K562 (cell line): ENCODE results near the gene ADORA2A. TPM values are rescaled to one million over a fixed set of nuclear protein-coding genes. Genes with fewer than 3 reads are reported as not detected.

ENCODE experiments used
- ATAC-seq: fragments of 200-7000 bp; cut with Tn5 transposase; 3 replicates; pipeline ENCODE4 v1.9.1; 2020; ENCODE audit warnings: moderate library complexity
- BruUV-seq: library from RNA; stranded (reverse); fragments of 400-500 nt; replicated peaks from 2 replicates; lab custom pipeline; 2021; lab: Mats Ljungman, UMichigan
- CTCF ChIA-PET: fragments of 300-600 bp; formaldehyde crosslinking; extraction: SDS; loops from one replicate; lab custom pipeline; 2021; ENCODE audit warnings: low intra/inter-chr PET ratio; lab: Yijun Ruan, JAX
- POLR2A ChIA-PET: fragments of 300-600, 350-650 bp; sonication (Branson Sonifier 250); formaldehyde crosslinking; extraction: SDS; loops from one replicate; lab custom pipeline; 2021; ENCODE audit warnings: antibody characterized with exemption, inconsistent platforms; lab: Yijun Ruan, JAX
- DNase-seq, 4 experiments: peaks; one replicate each; pipeline versions ENCODE4 v3.0.0 to v3.0.0-alpha.2; 2011 to 2018; ENCODE audit warnings: low spot score in 3 of 4, mixed read lengths in 3 of 4; ENCODE audit errors: extremely low read depth in 1 of 4
- FAIRE-seq: peaks from 2 replicates; lab custom pipeline; 2011; peaks lifted over from hg19 to GRCh38; lab: Jason Lieb, UNC
- H2AFZ ChIP-seq: 2 replicates; pipeline ENCODE4 v1.6.0; 2011; ENCODE audit warnings: low read depth, low read length, control low read depth, inconsistent platforms
- H3K27ac ChIP-seq: fragments of 200-600 bp; 3 replicates; pipeline ENCODE4 v1.8.0; 2011; ENCODE audit warnings: low read depth, mild to moderate bottlenecking, control low read depth, inconsistent platforms, low read length, moderate library complexity, mixed read lengths; ENCODE audit errors: extremely low read depth
- H3K27me3 ChIP-seq, 2 experiments: fragments of 300-600 bp in 1 of 2; 2 replicates in 1 of 2; 3 replicates in 1 of 2; pipeline versions ENCODE4 v1.6.0 to v1.8.0; 2011; ENCODE audit warnings: inconsistent platforms in 2 of 2, low read length in 2 of 2, mild to moderate bottlenecking in 1 of 2, mixed read lengths in 1 of 2, moderate library complexity in 1 of 2; ENCODE audit not compliant: control insufficient read depth in 2 of 2, insufficient read depth in 2 of 2
- H3K36me3 ChIP-seq: fragments of 300-600 bp; 3 replicates; pipeline ENCODE4 v1.8.0; 2011; ENCODE audit warnings: mild to moderate bottlenecking, low read length, inconsistent platforms; ENCODE audit not compliant: control insufficient read depth, insufficient read depth
- H3K4me1 ChIP-seq, 2 experiments: fragments of 200-600 bp in 1 of 2; replicated peaks in 1 of 2; 2 replicates in 1 of 2; 3 replicates in 1 of 2; pipeline versions ENCODE4 v1.5.1 to v1.8.0; 2011; ENCODE audit warnings: inconsistent platforms in 2 of 2, low read length in 2 of 2, mild to moderate bottlenecking in 1 of 2, mixed read lengths in 1 of 2, moderate library complexity in 1 of 2; ENCODE audit not compliant: control insufficient read depth in 2 of 2, insufficient read depth in 2 of 2
- H3K4me2 ChIP-seq: 2 replicates; pipeline ENCODE4 v1.6.1; 2011; ENCODE audit warnings: low read length, control low read depth, inconsistent platforms, mixed read lengths; ENCODE audit not compliant: insufficient read depth
- H3K4me3 ChIP-seq: fragments of 200-600 bp; sonication (generic), shearing (Covaris generic); 2 replicates; pipeline ENCODE4 v1.5.1; 2016; ENCODE audit warnings: control low read depth, inconsistent platforms
- H3K79me2 ChIP-seq: fragments of 200-600 bp; 3 replicates; pipeline ENCODE4 v1.8.0; 2011; ENCODE audit warnings: low read length, inconsistent platforms; ENCODE audit not compliant: control insufficient read depth, insufficient read depth
- H3K9ac ChIP-seq, 2 experiments: 2 replicates each; pipeline versions ENCODE4 v1.6.0 to v1.6.1; 2011; ENCODE audit warnings: low read depth in 2 of 2, low read length in 2 of 2, control low read depth in 1 of 2, inconsistent platforms in 1 of 2, mild to moderate bottlenecking in 1 of 2, mixed read lengths in 1 of 2; ENCODE audit not compliant: insufficient read depth in 1 of 2
- H3K9me1 ChIP-seq: one replicate; pipeline ENCODE4 v1.6.0; 2011; ENCODE audit warnings: inconsistent platforms, mild to moderate bottlenecking, low read length, moderate library complexity; ENCODE audit not compliant: control insufficient read depth, insufficient read depth
- H3K9me3 ChIP-seq: replicated peaks from 2 replicates; pipeline ENCODE4 v1.5.1; 2011; ENCODE audit warnings: low read depth, low read length, inconsistent platforms; ENCODE audit not compliant: control insufficient read depth, insufficient read depth
- H4K20me1 ChIP-seq: replicated peaks from 2 replicates; pipeline ENCODE4 v1.6.1; 2011; ENCODE audit warnings: low read length, inconsistent platforms, mixed read lengths; ENCODE audit not compliant: control insufficient read depth, insufficient read depth
- CCAR2 ChIP-seq: fragments of 200-400 bp; formaldehyde crosslinking; IDR thresholded peaks from 2 replicates; pipeline ENCODE4 v1.6.1; 2017; ENCODE audit warnings: mild to moderate bottlenecking, low read depth, low read length
- DMBX1 ChIP-seq: fragments of 250-450 bp; sonication (Bioruptor Pico); IDR thresholded peaks from 2 replicates; pipeline ENCODE4 v1.8.0; 2022; ENCODE audit warnings: inconsistent platforms, mild to moderate bottlenecking, moderate library complexity, borderline replicate concordance
- ELF2 ChIP-seq: fragments of 250-450 bp; sonication (Bioruptor Pico); IDR thresholded peaks from 2 replicates; pipeline ENCODE4 v1.5.0; 2021; ENCODE audit warnings: mild to moderate bottlenecking
- GABPB1 ChIP-seq: sonication (generic); formaldehyde crosslinking; IDR thresholded peaks from 2 replicates; pipeline ENCODE4 v1.8.0; 2022; ENCODE audit warnings: mild to moderate bottlenecking, missing genetic modification reagents
- HMGXB4 ChIP-seq: sonication (generic); formaldehyde crosslinking; IDR thresholded peaks from 2 replicates; pipeline ENCODE4 v1.8.1; 2023; ENCODE audit warnings: mild to moderate bottlenecking, missing genetic modification reagents
- MAZ ChIP-seq, 2 experiments: fragments of 450-650 bp in 1 of 2; sonication (generic) in 1 of 2; formaldehyde crosslinking; IDR thresholded peaks in 1 of 2; conservative IDR thresholded peaks in 1 of 2; 2 replicates each; pipeline versions ENCODE4 v1.4.0 to v1.5.0; 2020; ENCODE audit warnings: mild to moderate bottlenecking in 1 of 2, missing genetic modification reagents in 1 of 2
- NEUROD1 ChIP-seq: fragments of 150-350 bp; IDR thresholded peaks from 2 replicates; pipeline ENCODE4 v1.6.1; 2014; ENCODE audit warnings: borderline replicate concordance, low read length, low read depth; ENCODE audit not compliant: partially characterized antibody
- PRMT5 ChIP-seq: sonication (generic); formaldehyde crosslinking; IDR thresholded peaks from 2 replicates; pipeline ENCODE4 v1.5.0; 2020; ENCODE audit warnings: missing genetic modification reagents
- RBM25 ChIP-seq: fragments of 200-400 bp; formaldehyde crosslinking; IDR thresholded peaks from 2 replicates; pipeline ENCODE4 v1.6.1; 2018; ENCODE audit warnings: low read length, low read depth, moderate library complexity; ENCODE audit not compliant: severe bottlenecking
- WGBS: fragments of 100-300 bp; shearing (Covaris generic); methylation state at CpG from one replicate; pipeline ENCODE4 v1.1.6; 2016; ENCODE audit warnings: low coverage, mixed read lengths; ENCODE audit not compliant: insufficient coverage; ENCODE audit errors: missing lambda C conversion rate; 5-methylcytosine and 5-hydroxymethylcytosine counted together
- in situ Hi-C: fragments of 300-500 bp; cut with MboI; formaldehyde crosslinking; loops from 4 replicates; pipeline ENCODE4 v1.15.0; 2018; ENCODE audit warnings: inconsistent platforms, mixed read lengths
- intact Hi-C: fragments of 100-400 bp; cut with micrococcal nuclease; formaldehyde crosslinking; loops from 2 replicates; pipeline ENCODE4 v1.14.2; 2022
- polyA plus RNA-seq, 8 experiments: library from polyadenylated mRNA; depleted of rRNA in 4 of 8; stranded (reverse) in 5 of 8; unstranded in 3 of 8; fragments of >200 nt; fragmentation: Nextera tagmentation in 2 of 8; fragmentation: Illumina TruSeq in 1 of 8; extraction: Ambion mirVana in 2 of 8; extraction: Trizol in 1 of 8; gene quantifications; 2 replicates each; pipeline versions ENCODE4 v1.2.1 to v1.2.3, GENCODE V29; 2011 to 2014; ENCODE audit warnings: inconsistent platforms in 1 of 8, missing spikeins in 1 of 8
- total RNA-seq, 7 experiments: library from RNA; depleted of rRNA in 6 of 7; stranded (reverse); fragments of >200 nt in 6 of 7; fragmentation: Illumina TruSeq in 2 of 7; extraction: Trizol in 2 of 7; gene quantifications; 2 replicates each; pipeline versions ENCODE4 v1.2.1 to v1.2.3, GENCODE V29; 2011 to 2021; ENCODE audit warnings: low replicate concordance in 1 of 7
- TF ChIP-seq, protein P1 (sequence below): sonication (generic); formaldehyde crosslinking; IDR thresholded peaks from 2 replicates; pipeline ENCODE4 v1.8.1; 2023; ENCODE audit warnings: mild to moderate bottlenecking, missing genetic modification reagents
- TF ChIP-seq, protein P2 (sequence below): fragments of 250-450 bp; sonication (Bioruptor Pico); IDR thresholded peaks from 2 replicates; pipeline ENCODE4 v1.8.0; 2021; ENCODE audit warnings: mild to moderate bottlenecking, moderate library complexity

Gene ADORA2A
- total and polyA plus RNA-seq, 9 of the 15 experiments (the other 6 are each of a cell fraction or from before 2014, with no cell fraction given) = 0.15 to 2.1 (median 0.66) TPM; not detected in 2

- no peak for TF ChIP-seq HMGXB4 (CRISPR knock-in tag)
- no peak for TF ChIP-seq GABPB1
- TF ChIP-seq NEUROD1 = no peak
- TF ChIP-seq, protein P1, sequence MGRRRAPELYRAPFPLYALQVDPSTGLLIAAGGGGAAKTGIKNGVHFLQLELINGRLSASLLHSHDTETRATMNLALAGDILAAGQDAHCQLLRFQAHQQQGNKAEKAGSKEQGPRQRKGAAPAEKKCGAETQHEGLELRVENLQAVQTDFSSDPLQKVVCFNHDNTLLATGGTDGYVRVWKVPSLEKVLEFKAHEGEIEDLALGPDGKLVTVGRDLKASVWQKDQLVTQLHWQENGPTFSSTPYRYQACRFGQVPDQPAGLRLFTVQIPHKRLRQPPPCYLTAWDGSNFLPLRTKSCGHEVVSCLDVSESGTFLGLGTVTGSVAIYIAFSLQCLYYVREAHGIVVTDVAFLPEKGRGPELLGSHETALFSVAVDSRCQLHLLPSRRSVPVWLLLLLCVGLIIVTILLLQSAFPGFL = no peak
- TF ChIP-seq DMBX1 = no peak
- no peak for TF ChIP-seq CCAR2
These were observed 20.1 kb upstream of the ADORA2A start (continued) for GRCh38 chr22:24407278-24407665.

DNA sequence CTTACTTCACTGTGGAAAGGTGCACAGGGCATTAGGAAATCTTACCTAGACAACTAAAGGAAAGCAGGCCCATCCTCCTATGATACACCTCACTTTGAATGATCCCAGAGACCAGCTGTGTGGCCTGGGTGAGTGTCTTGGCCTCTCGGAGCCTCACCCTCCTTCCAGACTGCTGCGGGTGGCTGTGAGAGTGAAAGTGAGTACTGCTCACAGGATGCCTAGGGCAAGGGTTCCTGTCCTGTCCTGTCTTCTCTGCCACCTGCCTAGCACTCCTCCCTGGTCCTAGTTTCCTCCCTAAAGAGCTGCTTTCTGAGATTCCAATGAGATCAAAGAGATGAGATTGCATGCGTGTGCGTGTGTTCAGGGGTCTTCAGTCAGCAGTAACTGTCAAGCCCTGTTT is 19.5 kb upstream of the ADORA2A start:
- H2AFZ ChIP-seq = no peak overlapping the region
- BruUV-seq = no TSS peak
- in situ Hi-C loops (no loop called here), intact Hi-C loops (no loop called here)
- DNase-seq (no peak), ATAC-seq (no peak), FAIRE-seq (no peak)
- no peaks in the 10 kb centered on the region for H3K9me1 ChIP-seq
- CTCF ChIA-PET = no interaction called here
- peaks cover 10 to 16% of the 10 kb centered on the region in 2 experiments; a peak in 4 of 5 replicates for H3K4me1 ChIP-seq
- H3K79me2 ChIP-seq = no peaks in the 10 kb centered on the region
- 92% methylated on average over 4 of the region's 4 CpGs for WGBS
- TF ChIP-seq MAZ (CRISPR knock-in tag; conservative IDR thresholded peaks at IDR 0.05 in 1 of 2, IDR thresholded peaks at IDR 0.05 in 1 of 2) = no peak
- no peak for TF ChIP-seq ELF2 (CRISPR knock-in tag)
- no peak for TF ChIP-seq PRMT5 (CRISPR knock-in tag)
- TF ChIP-seq RBM25 = no peak
- TF ChIP-seq, protein P2, sequence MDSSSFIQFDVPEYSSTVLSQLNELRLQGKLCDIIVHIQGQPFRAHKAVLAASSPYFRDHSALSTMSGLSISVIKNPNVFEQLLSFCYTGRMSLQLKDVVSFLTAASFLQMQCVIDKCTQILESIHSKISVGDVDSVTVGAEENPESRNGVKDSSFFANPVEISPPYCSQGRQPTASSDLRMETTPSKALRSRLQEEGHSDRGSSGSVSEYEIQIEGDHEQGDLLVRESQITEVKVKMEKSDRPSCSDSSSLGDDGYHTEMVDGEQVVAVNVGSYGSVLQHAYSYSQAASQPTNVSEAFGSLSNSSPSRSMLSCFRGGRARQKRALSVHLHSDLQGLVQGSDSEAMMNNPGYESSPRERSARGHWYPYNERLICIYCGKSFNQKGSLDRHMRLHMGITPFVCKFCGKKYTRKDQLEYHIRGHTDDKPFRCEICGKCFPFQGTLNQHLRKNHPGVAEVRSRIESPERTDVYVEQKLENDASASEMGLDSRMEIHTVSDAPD (CRISPR knock-in tag) = no peak
- POLR2A ChIA-PET = no interaction called here
- no peaks in the 10 kb centered on the region for H3K9me3 ChIP-seq
- peaks cover 20% of the 10 kb centered on the region; the same call in 1 of the 3 replicates for H3K36me3 ChIP-seq
- no peak overlapping the region for H3K9ac ChIP-seq
- H3K27me3 ChIP-seq = no peaks in the 10 kb centered on the region
- H3K27ac ChIP-seq = no peak overlapping the region
- H3K4me3 ChIP-seq = no peak overlapping the region
- no peak overlapping the region for H3K4me2 ChIP-seq
- H4K20me1 ChIP-seq = no peaks in the 10 kb centered on the region; the same call in 1 of the 2 replicates
